Smooth muscle cell (in vitro differentiated cells): ENCODE data around the gene PCSK6. TPM values are rescaled to one million over a fixed set of nuclear protein-coding genes. Genes with fewer than 3 reads are reported as not detected.

ENCODE experiments used
- DNase-seq: peaks from one replicate; lab custom pipeline; 2025; ENCODE audit not compliant: unreplicated experiment; lab: John Stamatoyannopoulos, UW
- H2AFZ ChIP-seq: fragments of 200-600 bp; sonication (generic); 2 replicates; pipeline ENCODE4 v1.6.0; 2016; ENCODE audit warnings: antibody characterized with exemption, low read depth, mild to moderate bottlenecking
- H3F3A ChIP-seq: fragments of 200-600 bp; sonication (generic); 2 replicates; pipeline ENCODE4 v1.6.0; 2017; ENCODE audit warnings: antibody characterized with exemption, low read depth
- H3K27ac ChIP-seq: fragments of 200-600 bp; sonication (generic); 2 replicates; pipeline ENCODE4 v1.5.1; 2016; ENCODE audit warnings: low read depth, mild to moderate bottlenecking
- H3K27me3 ChIP-seq: fragments of 200-600 bp; sonication (generic); 2 replicates; pipeline ENCODE4 v1.6.1; 2016; ENCODE audit warnings: low read depth, mild to moderate bottlenecking
- H3K36me3 ChIP-seq: fragments of 200-600 bp; sonication (generic); 2 replicates; pipeline ENCODE4 v1.5.1; 2016; ENCODE audit warnings: low read depth
- H3K4me1 ChIP-seq: fragments of 200-600 bp; sonication (generic); 2 replicates; pipeline ENCODE4 v1.5.1; 2016; ENCODE audit warnings: low read depth
- H3K4me2 ChIP-seq: fragments of 200-600 bp; sonication (generic); 2 replicates; pipeline ENCODE4 v1.6.0; 2016; ENCODE audit warnings: mild to moderate bottlenecking
- H3K4me3 ChIP-seq: fragments of 200-600 bp; sonication (generic); 2 replicates; pipeline ENCODE4 v1.5.1; 2016; ENCODE audit warnings: mild to moderate bottlenecking
- H3K79me2 ChIP-seq: fragments of 200-600 bp; sonication (generic); 2 replicates; pipeline ENCODE4 v1.6.0; 2016; ENCODE audit warnings: low read depth, mild to moderate bottlenecking
- H3K9ac ChIP-seq: fragments of 200-600 bp; sonication (generic); 2 replicates; pipeline ENCODE4 v1.6.0; 2016; ENCODE audit warnings: low read depth
- H3K9me3 ChIP-seq: fragments of 200-600 bp; sonication (generic); replicated peaks from 2 replicates; pipeline ENCODE4 v1.5.1; 2016; ENCODE audit warnings: low read depth
- H4K20me1 ChIP-seq: fragments of 200-600 bp; sonication (generic); 2 replicates; pipeline ENCODE4 v1.6.0; 2016; ENCODE audit warnings: low read depth
- WGBS: methylation state at CpG from one replicate; pipeline ENCODE4 v1.1.7; 2016; ENCODE audit warnings: low lambda C conversion rate; 5-methylcytosine and 5-hydroxymethylcytosine counted together
- polyA plus RNA-seq: library from polyadenylated mRNA; unstranded; fragments of >200 nt; fragmentation: Nextera tagmentation; extraction: Ambion mirVana; gene quantifications from 2 replicates; pipeline ENCODE4 v1.2.1, GENCODE V29; 2016
- total RNA-seq: library from RNA; depleted of rRNA; stranded (reverse); fragments of >200 nt; gene quantifications from 2 replicates; pipeline ENCODE4 v1.2.3, GENCODE V29; 2014
- TF ChIP-seq, protein P1 (sequence below): fragments of 200-600 bp; sonication (generic); IDR thresholded peaks from 2 replicates; pipeline ENCODE4 v1.5.1; 2017; ENCODE audit warnings: borderline replicate concordance, mild to moderate bottlenecking, antibody characterized with exemption; ENCODE audit not compliant: insufficient read depth, poor library complexity, severe bottlenecking

PCSK6 gene
- total and polyA plus RNA-seq, 2 experiments from 2014 or later, result 17.5 TPM

DNA sequence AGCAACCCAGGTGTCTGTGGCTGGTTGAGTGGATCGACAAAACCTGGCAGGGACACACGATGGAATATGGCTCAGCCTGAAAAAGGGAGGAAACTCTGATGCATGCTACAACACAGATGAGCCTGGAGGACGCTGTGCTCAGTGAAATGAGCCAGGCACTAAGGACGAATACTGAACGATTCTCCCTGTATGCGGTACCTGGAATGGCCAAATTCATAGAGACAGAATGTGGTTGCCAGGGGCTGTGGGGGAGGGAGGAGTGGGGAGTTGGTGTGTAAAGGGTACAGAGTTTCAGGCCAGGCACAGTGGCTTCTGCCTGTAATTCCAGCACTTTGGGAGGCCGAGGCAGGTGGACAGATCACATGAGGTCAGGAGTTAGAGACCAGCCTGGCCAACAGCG, 35.1 kb downstream of the PCSK6 start:
- no peaks in the 10 kb centered on the region for H3K9me3 ChIP-seq
- H4K20me1 ChIP-seq, result no peaks in the 10 kb centered on the region
- H3K4me3 ChIP-seq, result no peak overlapping the region
- WGBS, result 94% methylated on average over 8 of the region's 8 CpGs
- H3K4me1 ChIP-seq, result peaks cover 8% of the 10 kb centered on the region
- no peak overlapping the region for H3K27ac ChIP-seq
- peaks cover 7% of the 10 kb centered on the region for H3F3A ChIP-seq
- H3K79me2 ChIP-seq, result no peaks in the 10 kb centered on the region
- TF ChIP-seq, protein P1, sequence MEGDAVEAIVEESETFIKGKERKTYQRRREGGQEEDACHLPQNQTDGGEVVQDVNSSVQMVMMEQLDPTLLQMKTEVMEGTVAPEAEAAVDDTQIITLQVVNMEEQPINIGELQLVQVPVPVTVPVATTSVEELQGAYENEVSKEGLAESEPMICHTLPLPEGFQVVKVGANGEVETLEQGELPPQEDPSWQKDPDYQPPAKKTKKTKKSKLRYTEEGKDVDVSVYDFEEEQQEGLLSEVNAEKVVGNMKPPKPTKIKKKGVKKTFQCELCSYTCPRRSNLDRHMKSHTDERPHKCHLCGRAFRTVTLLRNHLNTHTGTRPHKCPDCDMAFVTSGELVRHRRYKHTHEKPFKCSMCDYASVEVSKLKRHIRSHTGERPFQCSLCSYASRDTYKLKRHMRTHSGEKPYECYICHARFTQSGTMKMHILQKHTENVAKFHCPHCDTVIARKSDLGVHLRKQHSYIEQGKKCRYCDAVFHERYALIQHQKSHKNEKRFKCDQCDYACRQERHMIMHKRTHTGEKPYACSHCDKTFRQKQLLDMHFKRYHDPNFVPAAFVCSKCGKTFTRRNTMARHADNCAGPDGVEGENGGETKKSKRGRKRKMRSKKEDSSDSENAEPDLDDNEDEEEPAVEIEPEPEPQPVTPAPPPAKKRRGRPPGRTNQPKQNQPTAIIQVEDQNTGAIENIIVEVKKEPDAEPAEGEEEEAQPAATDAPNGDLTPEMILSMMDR, result no peak
- DNase-seq, result no peak
- H3K27me3 ChIP-seq, result no peaks in the 10 kb centered on the region
- H2AFZ ChIP-seq, result no peak overlapping the region
- H3K36me3 ChIP-seq, result no peaks in the 10 kb centered on the region
- no peak overlapping the region for H3K9ac ChIP-seq
- H3K4me2 ChIP-seq, result no peak overlapping the region

DNA sequence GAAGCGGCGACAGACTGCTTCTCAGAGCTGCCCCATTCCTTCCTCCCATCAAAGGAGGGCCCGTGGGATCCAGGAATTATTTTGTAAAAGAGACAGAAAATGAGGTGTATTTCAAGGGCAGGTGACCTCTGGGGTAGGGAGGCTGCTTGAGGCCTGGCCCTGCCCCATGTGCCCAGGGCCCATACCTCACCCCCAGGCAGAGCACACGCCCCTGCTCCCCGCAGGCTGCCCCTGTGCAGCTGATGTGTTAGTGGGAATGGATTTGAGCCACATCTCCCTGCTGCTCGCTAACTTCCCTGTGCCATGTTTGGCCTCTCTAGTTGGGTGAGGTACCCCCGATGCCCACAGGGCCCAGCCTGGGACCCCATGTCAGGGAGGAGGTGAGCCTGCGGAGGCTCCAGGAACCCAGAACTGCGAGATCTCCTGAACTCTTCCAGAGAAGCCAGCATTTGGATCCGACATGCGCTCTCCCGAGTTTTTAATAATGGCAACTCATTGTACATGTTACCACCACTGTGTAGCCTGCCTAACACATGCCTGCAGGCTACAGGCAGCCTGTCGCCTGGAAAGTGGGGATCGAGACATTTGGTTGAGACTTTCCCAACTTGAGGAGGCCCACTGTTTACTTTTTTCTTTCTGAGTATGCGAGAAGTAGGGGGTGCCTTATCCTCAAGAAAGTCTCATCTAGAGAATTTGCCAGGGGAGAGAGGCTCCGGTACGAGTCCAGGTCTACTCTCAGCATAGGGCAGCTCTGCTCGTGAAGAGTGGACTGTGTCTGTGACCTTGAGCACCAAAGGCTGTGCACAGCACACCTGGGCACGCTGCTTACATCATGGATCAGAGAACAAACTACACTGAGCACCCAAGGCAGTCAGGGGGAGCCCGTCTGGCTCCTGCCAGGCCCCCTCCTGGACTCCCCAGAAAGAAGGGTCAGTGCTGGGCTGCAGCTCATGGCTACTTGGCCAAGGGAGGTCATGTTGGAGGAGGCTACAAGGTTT, 36.1 kb downstream of the PCSK6 start:
- TF ChIP-seq, protein P1, result no peak
- no peaks in the 10 kb centered on the region for H3K79me2 ChIP-seq
- no peak overlapping the region for H2AFZ ChIP-seq
- no peaks in the 10 kb centered on the region for H3K9me3 ChIP-seq
- 95% methylated on average over 20 of the region's 20 CpGs for WGBS
- H3K4me2 ChIP-seq, result no peak overlapping the region
- no peaks in the 10 kb centered on the region for H4K20me1 ChIP-seq
- H3K36me3 ChIP-seq, result no peaks in the 10 kb centered on the region
- no peak overlapping the region for H3K27ac ChIP-seq
- no peak overlapping the region for H3K9ac ChIP-seq
- H3F3A ChIP-seq, result peaks cover 7% of the 10 kb centered on the region
- DNase-seq, result no peak
- no peak overlapping the region for H3K4me3 ChIP-seq
- H3K4me1 ChIP-seq, result peaks cover 8% of the 10 kb centered on the region
- no peaks in the 10 kb centered on the region for H3K27me3 ChIP-seq

DNA sequence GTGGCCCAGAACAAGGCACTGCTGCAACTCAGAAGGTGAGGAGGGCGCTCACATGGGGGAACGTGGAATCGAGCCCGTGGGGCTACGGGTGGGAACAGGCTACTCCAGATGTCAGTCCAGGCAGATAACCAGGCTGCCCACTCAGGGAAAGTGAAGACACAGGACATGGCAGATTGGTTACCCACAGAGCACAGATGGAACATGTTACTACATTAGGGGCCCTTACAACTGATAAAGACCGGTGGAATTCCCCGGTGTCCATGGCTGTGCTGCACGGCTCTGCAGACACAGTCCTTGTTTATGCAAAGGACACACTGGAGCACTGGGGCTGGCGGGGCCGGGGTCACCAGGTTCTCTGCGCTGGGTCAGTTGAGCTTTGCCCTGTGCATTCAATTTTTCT, 36.9 kb downstream of the PCSK6 start:
- Histone ChIP-seq H3K9ac (no peak overlapping the region), H3K79me2 (no peaks in the 10 kb centered on the region), H4K20me1 (no peaks in the 10 kb centered on the region), H3K36me3 (no peaks in the 10 kb centered on the region), H2AFZ (no peak overlapping the region), H3K4me2 (peak overlapping the region; percentile 34), H3K9me3 (no peaks in the 10 kb centered on the region), H3K27me3 (no peaks in the 10 kb centered on the region), H3K27ac (no peak overlapping the region), H3F3A (peaks cover 7% of the 10 kb centered on the region), H3K4me1 (peaks cover 8% of the 10 kb centered on the region), H3K4me3 (no peak overlapping the region)
- TF ChIP-seq, protein P1, result no peak
- DNase-seq, result no peak
- 39% methylated on average over 11 of the region's 11 CpGs for WGBS
